ENCODE data around the gene SLX4IP. TPM values are rescaled to one million over a fixed set of nuclear protein-coding genes. Genes with fewer than 3 reads are reported as not detected.

The SLX4IP gene
- total and polyA plus RNA-seq, 12 donors = 2.8 to 8.2 (median 4.8) TPM

- no peaks in the 10 kb centered on the region for H3K9me3 ChIP-seq (replicated peaks in 1 of 3)
- 75 to 91% (median 86%) methylated on average over 2 of the region's 2 CpGs for WGBS, 4 donors
- intact Hi-C loops (cut with DNase I) = loop anchor here in 1 of 2 donors (10.0 kb wide), 2 partner anchors 309 to 449 kb away; no protein-coding TSS in a partner anchor
- DNase-seq = no peak
- no peak for TF ChIP-seq POLR2A (IDR thresholded peaks at IDR 0.05)
- TF ChIP-seq CTCF (IDR thresholded peaks at IDR 0.05) = no peak
- H3K27me3 ChIP-seq = no peaks in the 10 kb centered on the region
- H3K4me1 ChIP-seq (replicated peaks in 1 of 2) = peaks cover 9 to 20% of the 10 kb centered on the region in 2 donors
- H3K36me3 ChIP-seq (replicated peaks in 1 of 2) = peaks cover 0 to 4% of the 10 kb centered on the region in 2 donors
- H3K27ac ChIP-seq = no peak overlapping the region
- no peak overlapping the region for H3K4me3 ChIP-seq
Observed at GRCh38 chr20:10423735-10424134, 11.4 kb upstream of the SLX4IP start.

- intact Hi-C loops (cut with DNase I) = loop anchor here in 1 of 2 donors (10.0 kb wide), 2 partner anchors 312 to 452 kb away; no protein-coding TSS in a partner anchor
Observed at GRCh38 chr20:10427060-10427692, 7.9 kb upstream of the SLX4IP start.

GRCh38 chr20:10428008-10428407 is 7.1 kb upstream of the SLX4IP start:
- Histone ChIP-seq H3K4me3 (no peak overlapping the region), H3K4me1 (replicated peaks in 1 of 2) (peaks cover 16 to 45% of the 10 kb centered on the region in 2 donors), H3K9me3 (replicated peaks in 1 of 3) (no peaks in the 10 kb centered on the region), H3K36me3 (replicated peaks in 1 of 2) (peaks cover 0 to 4% of the 10 kb centered on the region in 2 donors), H3K27ac (no peak overlapping the region), H3K27me3 (no peaks in the 10 kb centered on the region)
- intact Hi-C loops (cut with DNase I) = loop anchor here in 1 of 2 donors (10.0 kb wide), 2 partner anchors 313 to 453 kb away; no protein-coding TSS in a partner anchor
- TF ChIP-seq CTCF (IDR thresholded peaks at IDR 0.05) (no peak), POLR2A (IDR thresholded peaks at IDR 0.05) (no peak)
- no peak for DNase-seq

More at GRCh38 chr20:10427060-10427692, 7.9 kb upstream of the SLX4IP start:
- no peaks in the 10 kb centered on the region for H3K27me3 ChIP-seq
- H3K4me1 ChIP-seq (replicated peaks in 1 of 2) = peaks cover 14 to 39% of the 10 kb centered on the region in 2 donors
- H3K4me3 ChIP-seq = no peak overlapping the region
- peak; percentile 27 to 84 (median 60) for DNase-seq
- 27 to 38% (median 29%) methylated on average over 3 of the region's 3 CpGs for WGBS, 4 donors
- H3K27ac ChIP-seq = no peak overlapping the region
- TF ChIP-seq POLR2A (IDR thresholded peaks at IDR 0.05) (no peak), CTCF (IDR thresholded peaks at IDR 0.05) (peak; percentile 59 to 85 (median 78))
- no peaks in the 10 kb centered on the region for H3K9me3 ChIP-seq (replicated peaks in 1 of 3)
- peaks cover 0 to 4% of the 10 kb centered on the region in 2 donors for H3K36me3 ChIP-seq (replicated peaks in 1 of 2)

GRCh38 chr20:10429443-10429981 is 5.6 kb upstream of the SLX4IP start:
- Histone ChIP-seq H3K27ac (no peak overlapping the region), H3K4me3 (no peak overlapping the region), H3K4me1 (replicated peaks in 1 of 2) (peaks cover 19 to 47% of the 10 kb centered on the region in 2 donors), H3K9me3 (replicated peaks in 1 of 3) (no peaks in the 10 kb centered on the region), H3K36me3 (replicated peaks in 1 of 2) (peaks cover 0 to 4% of the 10 kb centered on the region in 2 donors), H3K27me3 (no peaks in the 10 kb centered on the region)
- DNase-seq = no peak
- intact Hi-C loops (cut with DNase I) = loop anchor here in 1 of 2 donors (10.0 kb wide), 2 partner anchors 315 to 455 kb away; no protein-coding TSS in a partner anchor
- no peak for TF ChIP-seq POLR2A (IDR thresholded peaks at IDR 0.05)
- TF ChIP-seq CTCF (IDR thresholded peaks at IDR 0.05) = no peak
- 89 to 93% (median 91%) methylated on average over 5 of the region's 5 CpGs for WGBS, 4 donors

All from adrenal gland (tissue), 12 donors.